Astrocyte (in vitro differentiated cells and primary cell): ENCODE measurements around the gene SPARCL1. TPM values are rescaled to one million over a fixed set of nuclear protein-coding genes. Genes with fewer than 3 reads are reported as not detected.
"Not testable (repeated sequence)": the region's sequence is repeated elsewhere in the genome, so short reads cannot be mapped to it uniquely, and the experiment has no call there.

Source experiments
- DNase-seq: peaks from one replicate; pipeline ENCODE4 v3.0.0-alpha.2; 2010; ENCODE audit warnings: low read depth
- FAIRE-seq: peaks from 2 replicates; lab custom pipeline; 2011; peaks lifted over from hg19 to GRCh38; lab: Jason Lieb, UNC
- H2AFZ ChIP-seq: 2 replicates; pipeline ENCODE4 v1.6.0; 2012; ENCODE audit warnings: low read depth, low read length, inconsistent platforms
- H3K27ac ChIP-seq: 2 replicates; pipeline ENCODE4 v1.5.1; 2011; ENCODE audit warnings: low read depth, low read length, inconsistent platforms
- H3K27me3 ChIP-seq: 2 replicates; pipeline ENCODE4 v1.6.0; 2011; ENCODE audit warnings: low read length, inconsistent platforms; ENCODE audit not compliant: insufficient read depth
- H3K36me3 ChIP-seq: 2 replicates; pipeline ENCODE4 v1.5.1; 2011; ENCODE audit warnings: low read length, inconsistent platforms; ENCODE audit not compliant: insufficient read depth
- H3K4me1 ChIP-seq: 2 replicates; pipeline ENCODE4 v1.5.1; 2011; ENCODE audit warnings: low read length, inconsistent platforms; ENCODE audit not compliant: insufficient read depth
- H3K4me2 ChIP-seq: 2 replicates; pipeline ENCODE4 v1.6.0; 2012; ENCODE audit warnings: low read length, inconsistent platforms
- H3K4me3 ChIP-seq: 2 replicates; pipeline ENCODE4 v1.5.1; 2011; ENCODE audit warnings: low read depth, mild to moderate bottlenecking, low read length, inconsistent platforms; ENCODE audit not compliant: insufficient read depth
- H3K79me2 ChIP-seq: 2 replicates; pipeline ENCODE4 v1.6.0; 2012; ENCODE audit warnings: mild to moderate bottlenecking, low read length, inconsistent platforms; ENCODE audit not compliant: insufficient read depth
- H3K9ac ChIP-seq: 2 replicates; pipeline ENCODE4 v1.6.0; 2012; ENCODE audit warnings: mild to moderate bottlenecking, low read length, inconsistent platforms
- H3K9me3 ChIP-seq: 2 replicates; pipeline ENCODE4 v1.5.1; 2012; ENCODE audit warnings: low read depth, mild to moderate bottlenecking, low read length, inconsistent platforms; ENCODE audit not compliant: insufficient read depth
- H4K20me1 ChIP-seq: 2 replicates; pipeline ENCODE4 v1.6.0; 2012; ENCODE audit warnings: low read length, inconsistent platforms; ENCODE audit not compliant: insufficient read depth
- H3K27ac Mint-ChIP-seq: one replicate; pipeline ENCODE4 v1.8.0; 2021; ENCODE audit warnings: mild to moderate bottlenecking, mixed read lengths; ENCODE audit not compliant: unreplicated experiment
- H3K27me3 Mint-ChIP-seq: one replicate; pipeline ENCODE4 v1.8.0; 2021; ENCODE audit warnings: low read depth, mixed read lengths; ENCODE audit not compliant: unreplicated experiment
- H3K36me3 Mint-ChIP-seq: one replicate; pipeline ENCODE4 v1.8.0; 2021; ENCODE audit warnings: low read depth, mixed read lengths; ENCODE audit not compliant: unreplicated experiment
- H3K4me1 Mint-ChIP-seq: one replicate; pipeline ENCODE4 v1.8.0; 2021; ENCODE audit warnings: low read depth, mixed read lengths; ENCODE audit not compliant: unreplicated experiment
- H3K4me3 Mint-ChIP-seq: one replicate; pipeline ENCODE4 v1.8.0; 2021; ENCODE audit warnings: mild to moderate bottlenecking, moderate library complexity, mixed read lengths; ENCODE audit not compliant: unreplicated experiment
- H3K9me3 Mint-ChIP-seq: one replicate; pipeline ENCODE4 v1.8.0; 2021; ENCODE audit warnings: mild to moderate bottlenecking, mixed read lengths; ENCODE audit not compliant: unreplicated experiment
- EZH2 ChIP-seq: IDR thresholded peaks from 2 replicates; pipeline ENCODE4 v1.6.1; 2012; ENCODE audit warnings: mild to moderate bottlenecking, low read length, inconsistent platforms; ENCODE audit not compliant: insufficient read depth
- total RNA-seq: library from RNA; stranded (reverse); gene quantifications from 2 replicates; pipeline ENCODE4 v1.2.1, GENCODE V29; 2021
- TF ChIP-seq, protein P1 (sequence below): IDR thresholded peaks from 2 replicates; pipeline ENCODE4 v1.5.1; 2011; ENCODE audit warnings: low read depth, mild to moderate bottlenecking, inconsistent platforms, low read length, moderate library complexity; ENCODE audit not compliant: insufficient read depth

The SPARCL1 gene
- total RNA-seq, 1 donor from 2014 or later: 0.25 TPM

DNA sequence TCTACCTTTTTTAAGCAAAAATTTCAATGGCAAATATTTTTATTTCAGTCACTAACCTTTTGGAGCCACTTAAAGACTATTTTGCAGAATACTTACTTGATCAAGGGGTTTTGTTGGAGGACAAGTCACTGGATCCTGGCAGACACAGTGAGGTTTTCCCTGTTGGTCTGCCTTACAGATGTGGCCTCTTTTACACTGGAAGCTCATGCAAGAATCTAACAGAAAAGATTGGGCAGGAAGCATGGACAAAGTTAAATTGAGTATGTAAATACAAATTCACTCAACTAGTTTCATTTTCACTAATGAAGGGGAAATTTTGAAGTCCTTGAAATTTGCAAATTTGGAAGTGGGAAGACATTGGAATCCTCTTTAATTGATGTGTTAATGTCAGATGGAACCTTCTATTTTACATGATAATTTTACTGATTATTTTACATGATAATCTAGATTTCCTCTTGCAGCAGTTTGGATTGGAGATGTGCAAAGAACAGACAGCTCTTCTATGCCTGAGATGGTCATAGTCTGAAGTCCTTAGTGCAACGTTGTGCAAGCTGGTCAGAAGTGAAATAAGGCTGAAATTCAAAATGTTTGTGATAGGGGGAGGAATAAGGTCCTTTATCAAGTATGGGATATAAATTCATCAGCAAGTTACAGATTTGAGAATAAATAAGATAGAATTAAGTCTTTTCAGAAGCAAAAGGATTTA is 38.4 kb downstream of the SPARCL1 start:
- Mint-ChIP-seq H3K27me3 (no peaks in the 10 kb centered on the region), H3K4me1 (no peaks in the 10 kb centered on the region), H3K27ac (no peak overlapping the region), H3K36me3 (no peaks in the 10 kb centered on the region), H3K9me3 (peaks cover 9% of the 10 kb centered on the region), H3K4me3 (no peak overlapping the region)
- H3K4me1 ChIP-seq: no peaks in the 10 kb centered on the region
- DNase-seq (no peak), FAIRE-seq (no peak)
- H3K27ac ChIP-seq: no peak overlapping the region
- no peak overlapping the region for H3K4me3 ChIP-seq
- TF ChIP-seq, protein P1, sequence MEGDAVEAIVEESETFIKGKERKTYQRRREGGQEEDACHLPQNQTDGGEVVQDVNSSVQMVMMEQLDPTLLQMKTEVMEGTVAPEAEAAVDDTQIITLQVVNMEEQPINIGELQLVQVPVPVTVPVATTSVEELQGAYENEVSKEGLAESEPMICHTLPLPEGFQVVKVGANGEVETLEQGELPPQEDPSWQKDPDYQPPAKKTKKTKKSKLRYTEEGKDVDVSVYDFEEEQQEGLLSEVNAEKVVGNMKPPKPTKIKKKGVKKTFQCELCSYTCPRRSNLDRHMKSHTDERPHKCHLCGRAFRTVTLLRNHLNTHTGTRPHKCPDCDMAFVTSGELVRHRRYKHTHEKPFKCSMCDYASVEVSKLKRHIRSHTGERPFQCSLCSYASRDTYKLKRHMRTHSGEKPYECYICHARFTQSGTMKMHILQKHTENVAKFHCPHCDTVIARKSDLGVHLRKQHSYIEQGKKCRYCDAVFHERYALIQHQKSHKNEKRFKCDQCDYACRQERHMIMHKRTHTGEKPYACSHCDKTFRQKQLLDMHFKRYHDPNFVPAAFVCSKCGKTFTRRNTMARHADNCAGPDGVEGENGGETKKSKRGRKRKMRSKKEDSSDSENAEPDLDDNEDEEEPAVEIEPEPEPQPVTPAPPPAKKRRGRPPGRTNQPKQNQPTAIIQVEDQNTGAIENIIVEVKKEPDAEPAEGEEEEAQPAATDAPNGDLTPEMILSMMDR: no peak
- no peaks in the 10 kb centered on the region for H3K27me3 ChIP-seq
- no peak overlapping the region for H3K9ac ChIP-seq
- H3K4me2 ChIP-seq: no peak overlapping the region
- H2AFZ ChIP-seq: no peak overlapping the region
- H3K36me3 ChIP-seq: no peaks in the 10 kb centered on the region
- no peaks in the 10 kb centered on the region for H4K20me1 ChIP-seq
- no peaks in the 10 kb centered on the region for H3K9me3 ChIP-seq
- no peaks in the 10 kb centered on the region for H3K79me2 ChIP-seq

DNA sequence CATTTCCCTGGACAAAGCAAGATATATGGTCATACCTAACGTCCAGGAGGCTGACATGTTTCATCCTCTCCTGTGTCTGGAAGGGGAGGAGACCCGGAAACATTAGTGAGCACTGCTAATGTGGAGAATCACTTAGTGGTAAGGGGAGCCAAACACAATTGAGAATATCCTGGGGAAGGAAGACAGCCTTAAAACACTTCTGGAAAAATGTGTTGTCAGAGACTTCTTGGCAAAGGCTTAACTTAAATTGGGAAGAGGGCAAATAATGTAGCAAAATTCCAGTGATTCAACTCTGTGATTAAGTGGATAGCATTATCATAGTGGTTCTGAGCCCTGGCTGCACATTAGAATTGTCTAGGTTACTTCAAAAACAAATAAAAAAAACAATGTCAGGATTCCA is 39.5 kb downstream of the SPARCL1 start:
- no peak overlapping the region for H3K4me3 Mint-ChIP-seq
- TF ChIP-seq, protein P1: no peak
- no peak for TF ChIP-seq EZH2
- DNase-seq: peak; percentile 74

DNA sequence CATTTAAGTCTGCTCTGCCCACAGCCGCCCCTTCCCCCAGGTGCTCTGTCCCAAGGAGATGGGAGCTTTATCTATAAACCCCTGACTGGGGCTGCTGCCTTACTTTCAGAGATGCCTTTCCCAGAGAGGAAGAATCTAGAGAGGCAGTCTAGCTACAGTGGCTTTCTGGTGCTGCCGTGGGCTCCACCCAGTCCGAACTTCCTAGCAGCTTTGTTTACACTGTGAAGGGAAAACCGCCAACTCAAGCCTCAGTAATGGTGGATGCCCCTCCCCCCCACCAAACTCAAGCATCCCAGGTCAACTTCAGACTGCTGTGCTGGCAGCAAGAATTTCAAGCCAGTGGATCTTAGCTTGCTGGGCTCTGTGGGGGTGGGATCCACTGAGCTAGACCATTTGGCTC is 40.5 kb downstream of the SPARCL1 start:
- not testable (repeated sequence) for H3K9ac ChIP-seq, H3K4me3 Mint-ChIP-seq, H3K27ac Mint-ChIP-seq, FAIRE-seq, H3K79me2 ChIP-seq, H3K4me1 ChIP-seq, H3K36me3 ChIP-seq, H3K36me3 Mint-ChIP-seq, H3K27ac ChIP-seq, DNase-seq, H3K4me1 Mint-ChIP-seq, H2AFZ ChIP-seq, H4K20me1 ChIP-seq, H3K27me3 Mint-ChIP-seq, H3K9me3 ChIP-seq, H3K4me2 ChIP-seq, H3K27me3 ChIP-seq, H3K4me3 ChIP-seq
- H3K9me3 Mint-ChIP-seq: peaks cover 12% of the 10 kb centered on the region

More for the DNA sequence above, 39.5 kb downstream of the SPARCL1 start:
- Histone ChIP-seq H3K27ac (no peak overlapping the region), H3K27me3 (no peaks in the 10 kb centered on the region), H3K79me2 (no peaks in the 10 kb centered on the region), H4K20me1 (no peaks in the 10 kb centered on the region), H3K9ac (no peak overlapping the region), H3K36me3 (no peaks in the 10 kb centered on the region), H2AFZ (no peak overlapping the region), H3K4me3 (no peak overlapping the region), H3K9me3 (no peaks in the 10 kb centered on the region), H3K4me1 (no peaks in the 10 kb centered on the region), H3K4me2 (no peak overlapping the region)
- FAIRE-seq: no peak
- Mint-ChIP-seq H3K36me3 (no peaks in the 10 kb centered on the region), H3K27me3 (no peaks in the 10 kb centered on the region), H3K9me3 (peaks cover 10% of the 10 kb centered on the region), H3K27ac (no peak overlapping the region), H3K4me1 (no peaks in the 10 kb centered on the region)

DNA sequence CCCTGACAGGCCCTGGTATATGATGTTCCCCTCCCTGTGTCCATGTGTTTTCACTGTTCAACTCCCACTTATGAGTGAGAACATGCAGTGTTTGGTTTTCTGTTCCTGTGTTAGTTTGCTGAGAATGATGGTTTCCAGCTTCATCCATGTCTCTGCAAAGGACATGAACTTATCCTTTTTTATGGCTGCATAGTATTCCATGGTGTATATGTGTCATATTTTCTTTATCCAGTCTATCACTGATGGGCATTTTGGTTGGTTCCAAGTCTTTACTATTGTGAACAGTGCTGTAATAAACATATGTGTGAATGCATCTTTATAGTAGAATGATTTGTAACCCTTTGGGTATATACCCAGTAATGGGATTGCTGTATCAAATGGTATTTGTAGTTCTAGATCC is 45.9 kb downstream of the SPARCL1 start:
- not testable (repeated sequence) for H3K79me2 ChIP-seq, H3K27me3 Mint-ChIP-seq, H3K4me3 ChIP-seq, DNase-seq, FAIRE-seq, H3K4me1 Mint-ChIP-seq, H2AFZ ChIP-seq, H3K27ac Mint-ChIP-seq, H3K4me1 ChIP-seq, H3K9ac ChIP-seq, H3K27ac ChIP-seq, H3K27me3 ChIP-seq, H3K4me2 ChIP-seq, H3K9me3 ChIP-seq, H3K4me3 Mint-ChIP-seq, H4K20me1 ChIP-seq, H3K36me3 Mint-ChIP-seq, H3K36me3 ChIP-seq
- peaks cover 10% of the 10 kb centered on the region for H3K9me3 Mint-ChIP-seq
